ENCODE measurements around the gene AFAP1.

Gene AFAP1

DNA sequence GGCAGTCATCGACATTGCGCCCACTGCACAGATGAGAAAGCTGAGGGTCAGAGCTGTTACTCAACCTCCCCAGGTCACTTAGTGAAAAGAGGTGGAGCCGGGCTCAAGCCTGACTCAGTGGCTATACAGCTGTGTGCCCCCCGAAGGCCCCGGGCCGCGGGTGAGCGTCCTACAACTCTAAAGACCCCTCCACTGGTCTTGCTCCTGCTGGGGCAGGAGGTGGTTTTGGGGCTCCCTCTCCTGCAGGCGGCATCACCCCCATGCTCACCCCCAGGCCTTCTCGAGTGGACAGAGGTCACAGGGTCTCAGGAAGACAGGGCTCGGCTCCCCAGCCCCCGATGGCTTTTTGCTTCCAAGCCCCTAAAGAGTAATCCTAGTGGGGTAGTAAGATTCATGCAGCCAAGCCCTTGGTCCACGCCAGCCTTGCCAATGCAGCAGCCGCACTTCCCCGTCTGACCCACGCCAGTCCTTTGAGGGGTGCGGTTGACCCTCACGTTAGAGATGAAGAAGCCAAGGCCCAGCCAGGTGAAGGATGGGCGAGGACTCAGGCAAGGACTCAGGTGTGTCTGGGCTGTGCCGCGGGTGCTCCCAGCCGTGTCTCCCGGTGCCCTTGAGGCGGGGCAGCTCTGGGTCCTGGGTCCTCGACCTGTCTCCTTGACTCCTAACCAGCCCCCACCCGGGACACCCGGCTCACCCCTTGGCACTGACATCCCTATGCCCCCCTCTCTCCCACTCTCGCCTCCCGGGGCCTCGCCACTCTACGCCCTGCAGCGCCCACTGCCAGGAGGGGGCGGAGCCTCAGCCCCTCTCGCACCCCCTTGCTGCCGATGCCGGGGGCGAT, 200.4 kb downstream of the AFAP1 start:
- DNase-seq (ENCODE audit: low read depth): no peak
- TF ChIP-seq, protein P1, sequence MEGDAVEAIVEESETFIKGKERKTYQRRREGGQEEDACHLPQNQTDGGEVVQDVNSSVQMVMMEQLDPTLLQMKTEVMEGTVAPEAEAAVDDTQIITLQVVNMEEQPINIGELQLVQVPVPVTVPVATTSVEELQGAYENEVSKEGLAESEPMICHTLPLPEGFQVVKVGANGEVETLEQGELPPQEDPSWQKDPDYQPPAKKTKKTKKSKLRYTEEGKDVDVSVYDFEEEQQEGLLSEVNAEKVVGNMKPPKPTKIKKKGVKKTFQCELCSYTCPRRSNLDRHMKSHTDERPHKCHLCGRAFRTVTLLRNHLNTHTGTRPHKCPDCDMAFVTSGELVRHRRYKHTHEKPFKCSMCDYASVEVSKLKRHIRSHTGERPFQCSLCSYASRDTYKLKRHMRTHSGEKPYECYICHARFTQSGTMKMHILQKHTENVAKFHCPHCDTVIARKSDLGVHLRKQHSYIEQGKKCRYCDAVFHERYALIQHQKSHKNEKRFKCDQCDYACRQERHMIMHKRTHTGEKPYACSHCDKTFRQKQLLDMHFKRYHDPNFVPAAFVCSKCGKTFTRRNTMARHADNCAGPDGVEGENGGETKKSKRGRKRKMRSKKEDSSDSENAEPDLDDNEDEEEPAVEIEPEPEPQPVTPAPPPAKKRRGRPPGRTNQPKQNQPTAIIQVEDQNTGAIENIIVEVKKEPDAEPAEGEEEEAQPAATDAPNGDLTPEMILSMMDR (IDR thresholded peaks at IDR 0.05; ENCODE audit: insufficient read depth, low read depth, low read length, missing control alignments): no peak
- H3K4me3 ChIP-seq (ENCODE audit: low read depth, low read length): no peak overlapping the region

DNA sequence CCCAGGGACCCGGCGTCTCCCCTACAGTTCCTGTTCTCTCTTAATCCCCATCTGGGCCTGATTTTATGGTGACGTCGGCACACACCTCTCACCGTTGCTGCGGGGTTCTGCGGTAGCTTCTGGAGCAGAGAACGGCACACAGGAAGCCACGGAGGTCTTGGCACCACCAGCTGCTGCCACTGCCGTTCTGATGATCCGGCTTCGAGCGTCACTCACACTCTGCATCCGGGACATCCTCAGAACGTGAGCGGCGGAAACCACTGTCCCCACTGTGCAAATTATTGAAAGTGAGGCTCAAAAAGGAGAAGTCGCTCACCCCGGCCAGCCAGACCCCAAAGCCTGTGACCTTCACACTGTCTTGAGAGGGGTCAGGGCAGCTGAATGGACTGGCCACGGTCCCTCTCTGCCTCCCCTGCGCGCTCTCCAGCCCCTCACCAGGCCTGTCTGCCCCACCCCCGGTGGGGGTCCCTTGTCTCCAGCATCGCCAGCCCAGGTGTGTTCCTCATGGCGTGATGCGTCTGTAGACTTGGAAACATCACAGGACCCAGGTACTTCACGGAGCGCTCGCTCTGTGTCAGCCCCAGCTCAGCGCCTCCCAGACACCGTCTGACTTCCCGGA, 201.1 kb downstream of the AFAP1 start:
- DNase-seq (ENCODE audit: low read depth): no peak
- H3K4me3 ChIP-seq (ENCODE audit: low read depth, low read length): no peak overlapping the region
- TF ChIP-seq, protein P1 (IDR thresholded peaks at IDR 0.05; ENCODE audit: insufficient read depth, low read depth, low read length, missing control alignments): no peak

DNA sequence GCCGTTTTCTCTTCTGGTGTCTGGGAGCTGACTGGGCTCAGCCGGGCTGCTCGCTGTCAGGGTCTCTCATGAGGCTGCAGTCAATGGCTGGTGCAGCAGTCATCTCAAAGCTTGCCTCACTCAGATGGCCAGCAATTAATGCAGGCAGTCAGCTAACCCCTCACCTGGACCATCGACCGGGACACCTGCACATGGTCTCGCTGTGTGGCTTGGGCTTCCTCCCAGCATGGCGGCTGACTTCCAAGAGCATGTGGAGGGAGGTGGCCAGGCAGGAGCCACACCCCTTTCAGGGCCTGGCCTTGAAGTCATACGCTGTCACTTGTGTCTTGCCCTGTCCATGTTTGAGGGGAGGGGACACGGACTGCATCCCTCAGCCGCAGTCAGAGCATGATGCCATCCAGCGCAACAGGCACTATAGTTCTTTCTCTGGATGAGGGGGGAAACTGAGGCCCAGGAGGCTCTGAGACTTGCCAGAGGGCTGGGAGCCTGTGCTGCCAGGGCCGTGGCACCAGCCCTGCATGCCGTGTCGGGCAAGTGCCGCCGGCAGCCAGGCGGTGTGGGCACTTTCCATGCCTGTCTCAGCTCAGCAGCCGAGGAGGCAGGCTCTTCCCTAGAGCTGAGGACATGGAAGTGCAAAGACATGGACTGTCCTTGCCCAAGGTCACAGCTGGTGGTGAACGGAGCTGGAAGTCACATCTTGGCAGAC, 201.8 kb downstream of the AFAP1 start:
- DNase-seq (ENCODE audit: low read depth): no peak
- TF ChIP-seq, protein P1 (IDR thresholded peaks at IDR 0.05; ENCODE audit: insufficient read depth, low read depth, low read length, missing control alignments): no peak
- no peak overlapping the region for H3K4me3 ChIP-seq (ENCODE audit: low read depth, low read length)

DNA sequence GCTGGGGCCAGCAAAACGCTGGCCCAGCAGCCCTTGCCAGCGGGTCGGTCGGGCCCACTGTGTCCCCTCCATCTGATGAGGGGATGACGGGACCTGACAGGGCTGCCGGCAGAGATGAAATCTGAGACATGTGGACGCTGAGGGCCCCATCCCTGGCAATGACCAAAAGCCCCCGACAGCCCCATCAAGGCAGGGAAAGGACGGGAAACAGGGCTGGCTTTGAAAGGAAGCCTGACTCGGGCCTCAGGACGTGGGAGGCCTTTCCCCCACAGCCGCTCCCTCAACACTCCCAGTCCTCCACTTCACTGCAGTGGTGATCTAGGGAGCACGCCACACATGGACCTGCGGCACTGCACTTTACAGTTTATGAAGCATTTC, 202.4 kb downstream of the AFAP1 start:
- DNase-seq (ENCODE audit: low read depth): no peak
- no peak overlapping the region for H3K4me3 ChIP-seq (ENCODE audit: low read depth, low read length)
- TF ChIP-seq, protein P1 (IDR thresholded peaks at IDR 0.05; ENCODE audit: insufficient read depth, low read depth, low read length, missing control alignments): no peak

DNA sequence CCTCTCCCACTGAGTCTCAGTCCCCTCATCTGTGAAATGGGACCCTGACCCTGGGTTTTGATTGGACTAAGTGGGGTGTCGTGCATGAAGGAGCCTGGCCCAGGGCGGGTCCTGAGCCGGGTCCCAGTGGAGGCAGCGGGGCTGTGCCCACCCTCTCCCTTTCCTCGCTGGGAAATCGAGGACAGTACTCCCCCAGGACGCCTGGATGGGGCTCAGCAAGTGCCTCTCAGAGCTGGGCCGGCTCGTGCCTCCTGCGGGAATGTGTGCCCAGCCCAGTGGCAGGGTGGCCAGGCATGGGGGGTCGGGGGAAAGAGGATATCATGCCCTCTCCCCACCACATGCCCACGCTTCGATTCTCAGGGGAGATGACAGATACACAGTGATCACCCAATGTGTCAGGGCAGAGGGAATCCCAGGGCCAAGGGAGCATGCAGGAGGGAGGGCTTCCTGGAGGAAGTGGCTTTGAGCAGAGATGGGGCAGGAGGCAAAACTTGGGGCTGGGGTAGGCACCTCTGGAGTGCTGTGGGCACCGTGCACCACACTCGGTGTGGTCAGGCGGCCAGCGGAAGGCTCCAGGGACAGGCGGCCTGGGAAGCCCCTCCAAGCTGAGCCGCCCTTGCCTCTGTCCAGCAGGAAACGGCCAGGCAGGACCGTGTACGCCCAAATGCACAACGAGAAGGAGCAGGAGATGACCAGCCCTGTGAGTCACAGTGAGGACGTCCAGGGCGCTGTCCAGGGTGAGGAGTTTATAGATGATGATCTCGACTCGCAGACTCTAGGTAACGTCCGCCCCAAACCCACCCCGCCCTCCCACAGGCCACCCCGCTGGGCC, 203.0 kb downstream of the AFAP1 start:
- DNase-seq (ENCODE audit: low read depth): no peak
- TF ChIP-seq, protein P1 (IDR thresholded peaks at IDR 0.05; ENCODE audit: insufficient read depth, low read depth, low read length, missing control alignments): no peak
- no peak overlapping the region for H3K4me3 ChIP-seq (ENCODE audit: low read depth, low read length)

DNA sequence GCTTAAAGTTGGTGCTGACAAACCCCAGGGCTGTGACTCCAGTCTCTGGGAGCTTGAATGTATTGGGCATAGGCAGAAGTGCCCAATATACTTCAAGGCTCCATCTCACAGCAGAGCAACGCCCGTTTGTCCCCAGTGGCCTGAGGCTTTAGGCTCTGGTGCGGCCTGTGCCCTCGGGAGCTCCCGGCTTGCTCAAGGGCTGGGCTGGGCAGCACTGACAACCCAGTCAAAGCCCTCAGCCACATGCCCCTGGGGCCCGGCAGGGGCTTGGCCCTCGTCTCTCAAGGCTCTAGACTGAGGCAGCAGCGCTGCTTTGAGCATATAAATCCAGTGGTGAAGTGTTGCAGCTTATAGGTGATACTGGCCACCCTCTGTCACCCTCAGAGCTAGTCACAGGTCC, 203.7 kb downstream of the AFAP1 start:
- no peak for DNase-seq (ENCODE audit: low read depth)
- no peak overlapping the region for H3K4me3 ChIP-seq (ENCODE audit: low read depth, low read length)
- TF ChIP-seq, protein P1 (IDR thresholded peaks at IDR 0.05; ENCODE audit: insufficient read depth, low read depth, low read length, missing control alignments): no peak
